ENCODE results near the gene RXRA.

The RXRA gene

DNA sequence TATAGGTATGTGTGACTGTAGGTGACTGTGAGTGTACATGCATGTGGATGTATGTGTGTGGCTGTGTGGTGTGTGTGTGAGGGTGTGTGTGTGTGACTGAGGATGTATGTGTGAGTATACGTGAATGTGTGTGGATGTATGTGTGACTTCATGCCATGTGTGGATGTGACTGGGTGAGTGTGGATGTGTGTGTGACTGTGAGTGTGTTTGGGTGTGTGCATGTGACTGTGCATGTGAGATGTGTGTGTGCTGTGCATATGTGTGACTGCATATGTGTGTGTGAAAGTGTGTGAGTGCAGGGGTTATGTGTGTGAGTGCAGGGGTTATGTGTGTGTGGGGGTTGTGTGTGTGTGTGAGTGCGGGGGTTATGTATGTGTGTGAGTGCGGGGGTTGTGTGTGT is 42.3 kb downstream of the RXRA start:
- DNase-seq (ENCODE audit: low spot score), result no peak

DNA sequence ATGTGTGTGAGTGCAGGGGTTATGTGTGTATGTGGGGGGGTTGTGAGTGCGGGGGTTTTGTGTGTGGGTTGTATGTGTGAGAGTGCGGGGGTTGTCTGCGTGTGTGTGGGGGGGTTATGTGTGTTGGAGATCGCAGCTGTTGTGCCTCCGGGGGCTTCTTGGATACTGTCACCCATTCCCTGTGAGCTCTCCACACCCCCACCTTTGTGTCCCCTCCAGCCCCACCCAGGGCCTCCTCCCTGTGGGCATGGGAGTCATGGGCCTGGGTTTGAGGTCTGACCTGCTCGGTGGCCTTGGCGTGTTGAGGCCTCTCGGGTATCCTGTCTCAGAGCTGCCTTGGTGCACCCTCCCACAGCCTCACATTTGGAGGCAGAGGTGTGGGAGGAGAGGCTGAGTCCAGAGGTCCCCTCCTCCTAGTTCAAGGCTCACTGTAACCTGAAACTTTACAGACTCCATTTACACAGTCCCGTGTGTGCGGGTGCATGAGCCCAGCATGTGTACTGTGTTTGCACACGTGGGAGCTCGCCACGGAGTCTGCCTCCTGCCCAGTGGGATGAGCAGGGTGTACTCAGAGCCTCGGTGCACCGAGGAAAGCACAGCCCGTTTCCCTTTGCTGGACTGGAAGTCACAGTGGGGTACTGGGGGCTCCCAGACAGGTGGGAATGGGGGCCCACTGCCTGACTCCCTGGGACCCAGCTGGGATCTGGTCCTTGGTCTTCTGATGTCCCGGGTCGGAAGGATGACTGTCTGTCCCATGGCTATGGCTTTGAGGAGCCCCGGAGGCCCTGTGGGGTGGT is 43.4 kb downstream of the RXRA start:
- DNase-seq (ENCODE audit: low spot score), result no peak

DNA sequence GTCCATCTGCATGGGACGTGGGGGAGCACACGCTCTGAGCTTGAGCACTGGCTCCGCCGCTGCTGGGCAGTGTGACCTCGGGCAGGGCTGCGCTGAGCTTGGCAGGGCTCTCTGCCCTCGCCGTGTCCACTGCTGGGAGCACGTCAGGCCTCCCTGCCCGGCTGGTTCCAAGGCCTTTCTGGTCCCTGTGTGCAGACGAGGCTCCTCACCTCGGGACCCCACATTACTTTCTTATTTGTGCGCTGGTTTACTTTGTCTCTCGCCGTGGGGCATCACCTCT is 43.9 kb downstream of the RXRA start:
- DNase-seq (ENCODE audit: low spot score), result no peak

- DNase-seq (ENCODE audit: low spot score), result no peak
These were observed 44.4 kb downstream of the RXRA start for GRCh38 chr9:134370638-134371037.

DNA sequence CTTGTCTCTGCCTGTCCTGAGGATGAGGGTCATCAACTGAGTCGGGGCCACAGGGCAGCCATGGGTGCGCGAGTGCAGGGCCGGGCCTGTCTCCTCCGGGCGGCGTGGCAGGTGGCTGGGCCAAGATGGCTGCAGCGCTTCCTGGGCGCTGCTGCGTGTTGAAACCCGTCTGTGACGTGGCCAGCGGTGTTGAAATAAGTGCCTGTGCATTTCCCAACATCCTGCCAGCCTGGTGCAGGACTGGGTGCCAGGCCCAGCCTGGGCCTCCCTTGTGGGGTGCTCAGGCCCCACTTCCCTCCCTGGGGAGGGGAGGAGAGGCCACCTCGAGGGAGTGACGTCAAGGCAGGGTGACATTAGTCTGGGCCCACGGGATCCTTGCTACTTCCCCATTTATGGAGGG is 45.5 kb downstream of the RXRA start:
- no peak for DNase-seq (ENCODE audit: low spot score)

GRCh38 chr9:134372581-134373267 is 46.5 kb downstream of the RXRA start:
- no peak for DNase-seq (ENCODE audit: low spot score)

DNA sequence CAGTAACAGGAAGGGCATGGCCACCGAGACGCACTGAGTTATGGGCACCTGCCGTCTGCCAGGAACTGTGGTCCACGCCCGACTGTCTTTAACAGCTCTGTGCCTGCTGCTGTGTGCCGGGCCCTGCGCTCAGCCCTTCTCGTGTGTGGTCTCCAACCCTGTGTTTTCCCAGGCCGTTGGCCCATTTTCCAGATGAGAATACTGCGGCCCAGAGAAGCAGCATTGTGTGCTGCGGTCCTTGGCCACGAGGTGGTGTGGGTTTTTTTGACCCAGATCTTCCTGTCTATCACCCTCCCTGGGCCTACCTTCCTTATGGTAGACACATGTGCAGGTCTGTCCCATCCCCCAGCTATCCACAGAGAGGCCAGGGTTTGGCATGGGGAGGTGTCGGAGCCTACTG is 47.0 kb downstream of the RXRA start:
- no peak for DNase-seq (ENCODE audit: low spot score)

DNA sequence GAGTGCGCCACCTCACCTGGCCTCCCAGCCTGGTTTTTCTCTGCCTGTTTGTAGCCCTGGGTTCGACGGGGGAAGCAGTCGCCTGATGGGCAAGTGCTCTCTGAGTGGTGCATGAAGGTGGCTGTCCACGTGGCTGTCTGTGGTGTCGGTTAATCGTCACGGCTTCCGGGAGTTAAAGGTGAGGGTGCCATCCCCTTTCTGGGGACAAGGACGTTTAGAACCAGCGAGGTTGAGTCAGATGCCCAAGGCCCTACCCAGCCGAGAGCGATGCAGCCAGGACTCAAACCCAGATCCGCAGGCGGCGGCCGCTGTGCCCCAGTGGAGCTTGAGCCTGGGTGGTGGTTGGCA is 47.7 kb downstream of the RXRA start:
- no peak for DNase-seq (ENCODE audit: low spot score)

DNA sequence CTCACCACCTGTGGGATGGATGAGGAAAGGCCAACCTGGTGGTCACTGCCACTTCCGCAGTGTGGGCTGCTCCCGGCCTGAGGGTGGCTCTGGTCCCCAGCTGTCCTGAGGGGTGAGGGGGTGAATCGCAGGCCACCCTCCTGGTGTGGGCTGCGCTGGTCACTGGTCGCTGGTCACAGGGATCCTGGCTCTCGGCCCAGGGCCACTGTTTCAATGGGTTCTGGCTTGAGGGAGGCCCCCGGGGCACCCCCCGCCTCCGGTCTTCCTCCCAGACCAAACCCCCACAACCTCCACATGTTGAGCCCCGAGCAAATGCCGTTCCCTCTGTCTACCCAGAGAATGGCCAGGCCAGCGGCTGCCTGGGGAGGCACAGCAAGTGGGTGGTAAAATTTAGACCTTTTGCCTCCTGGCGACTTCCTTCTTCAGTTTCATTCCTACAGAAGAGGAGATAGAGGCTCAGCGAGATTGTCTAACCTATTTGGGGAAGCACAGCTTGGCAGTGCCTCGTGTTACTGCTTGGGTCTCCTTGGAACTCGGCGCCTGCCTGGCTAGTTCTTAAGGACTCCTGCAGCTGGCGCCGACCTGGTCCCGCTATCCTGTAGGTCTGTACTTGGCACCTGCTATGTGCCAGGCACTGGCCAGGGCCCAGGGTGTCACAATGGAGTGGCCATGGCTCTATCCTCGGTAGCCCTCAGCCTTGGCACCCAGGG is 48.2 kb downstream of the RXRA start:
- no peak for DNase-seq (ENCODE audit: low spot score)

DNA sequence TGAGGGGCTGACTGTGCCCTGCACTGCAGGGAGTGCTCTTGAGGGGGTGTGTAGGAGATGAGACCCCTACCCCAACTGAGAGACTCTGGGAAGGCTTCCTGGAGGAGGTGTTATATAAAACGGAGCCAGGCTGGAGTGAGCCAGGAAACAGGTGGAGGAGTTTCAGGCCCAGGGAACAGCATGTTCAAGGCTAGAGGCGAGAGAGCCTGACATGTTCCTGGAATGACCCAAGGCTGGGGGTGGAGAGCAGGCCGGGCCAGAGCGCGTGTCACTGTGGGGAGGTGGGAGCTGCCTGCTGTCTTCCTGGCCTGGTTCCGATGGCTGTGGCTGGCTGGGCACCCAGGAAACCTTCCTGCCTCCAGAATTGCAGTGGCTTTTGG is 48.7 kb downstream of the RXRA start:
- no peak for DNase-seq (ENCODE audit: low spot score)

DNA sequence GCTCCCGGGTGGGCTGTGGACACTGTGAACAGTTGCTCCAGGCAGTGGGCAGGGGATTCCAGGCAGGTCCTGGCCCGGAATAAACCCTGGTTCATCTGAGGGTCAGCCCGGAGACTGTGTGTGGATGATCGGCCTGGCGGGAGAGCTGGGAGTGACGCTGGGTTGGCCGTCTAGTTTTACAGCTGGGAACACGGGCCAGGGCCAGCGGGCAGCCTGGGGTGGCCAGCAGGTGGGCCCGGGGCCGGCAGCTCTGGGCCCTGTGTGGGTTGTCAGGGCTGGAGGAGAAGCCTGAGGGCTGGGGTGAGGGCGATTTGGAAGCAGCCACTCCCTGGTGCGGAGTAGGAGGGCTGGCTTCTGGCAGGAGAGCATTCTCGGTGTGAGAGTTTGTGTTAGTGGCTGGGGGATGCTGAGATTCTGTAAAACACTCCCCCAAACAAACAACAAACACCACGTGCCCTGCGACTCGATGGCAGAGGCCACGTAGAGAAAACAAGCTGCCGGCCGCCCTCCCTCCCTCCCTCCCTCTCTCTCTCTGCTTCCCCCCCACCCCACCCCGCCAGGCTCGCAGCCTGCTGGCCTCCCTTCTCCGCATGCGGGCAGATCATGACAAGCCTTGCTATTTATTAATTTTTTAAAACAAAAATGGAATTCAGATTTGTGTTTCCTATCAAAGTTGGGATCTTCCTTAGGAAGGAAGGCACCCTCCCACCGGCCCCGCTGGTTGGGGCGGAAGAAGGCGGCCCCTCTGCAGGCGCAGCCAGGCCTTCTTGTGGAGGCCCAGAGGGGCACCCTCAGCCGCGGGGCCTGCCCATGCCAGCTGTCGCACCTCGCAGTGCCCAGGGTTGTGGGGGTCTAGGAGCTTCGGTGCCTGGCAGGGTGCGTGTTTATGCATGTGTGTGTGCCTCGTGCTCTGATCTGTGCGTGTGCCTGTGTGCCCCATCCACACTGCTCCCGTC is 49.5 kb downstream of the RXRA start:
- peak; percentile 79 for DNase-seq (ENCODE audit: low spot score)

- DNase-seq (ENCODE audit: low spot score), result no peak
These were observed 50.3 kb downstream of the RXRA start for GRCh38 chr9:134376386-134377142.

DNA sequence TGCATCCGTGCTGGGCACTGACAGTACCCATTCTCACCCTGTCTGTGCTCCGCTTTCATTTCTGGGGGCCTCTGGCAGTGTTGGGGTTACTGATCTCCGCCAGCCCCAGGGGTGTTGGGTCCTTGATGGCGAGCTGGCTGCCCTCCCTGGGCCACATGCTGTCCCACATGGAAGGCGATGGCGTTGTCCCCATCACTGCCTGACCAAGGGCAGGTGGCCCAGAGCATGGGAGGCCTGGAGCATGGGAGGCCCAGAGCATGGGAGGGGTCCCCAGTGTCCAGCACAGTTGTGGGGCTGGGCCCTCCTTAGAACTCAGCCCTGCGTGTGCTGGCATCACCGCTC is 50.9 kb downstream of the RXRA start:
- DNase-seq (ENCODE audit: low spot score), result no peak

DNA sequence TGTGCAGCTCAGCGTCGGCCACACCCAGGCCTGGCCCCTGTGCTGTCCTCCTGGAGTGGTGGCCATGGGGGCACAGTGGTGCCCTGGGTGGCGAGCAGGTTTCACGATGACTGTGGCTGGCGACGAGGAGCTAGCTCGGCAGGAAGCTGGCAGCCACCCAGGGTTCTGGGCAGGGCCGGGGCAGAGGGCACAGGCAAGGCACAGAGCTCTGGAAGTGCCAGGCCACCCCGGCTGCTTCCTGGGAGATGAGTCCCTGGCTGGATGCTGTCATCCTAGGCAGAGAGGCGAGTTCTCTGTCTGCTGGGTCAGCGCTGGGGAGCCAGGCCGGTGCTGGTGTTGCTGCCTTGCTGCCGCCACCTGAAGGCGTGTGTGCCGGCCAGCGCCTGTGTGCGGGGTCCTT is 51.7 kb downstream of the RXRA start:
- no peak for DNase-seq (ENCODE audit: low spot score)

DNA sequence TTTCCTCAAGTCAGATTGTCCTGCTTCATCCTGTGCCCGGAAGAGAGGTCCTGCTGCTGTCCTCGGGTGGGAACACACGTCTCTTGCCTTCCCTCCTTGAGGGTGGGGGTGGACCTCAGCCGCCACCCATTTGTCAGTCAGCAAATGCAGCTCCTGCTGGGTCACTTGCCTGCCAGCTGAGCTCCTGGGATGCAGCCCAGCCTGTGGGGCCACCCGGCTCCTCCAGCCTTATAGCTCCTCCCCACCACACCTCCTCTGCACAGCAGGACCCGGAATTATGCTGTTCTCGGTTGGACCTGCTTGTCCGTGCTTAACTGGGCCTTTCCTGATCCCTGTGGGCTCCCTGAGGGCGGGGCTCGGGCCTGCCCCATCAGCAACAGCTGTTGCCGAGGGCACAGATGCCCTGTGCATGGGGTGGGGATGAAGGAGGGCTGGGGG is 52.7 kb downstream of the RXRA start:
- DNase-seq (ENCODE audit: low spot score), result no peak

DNA sequence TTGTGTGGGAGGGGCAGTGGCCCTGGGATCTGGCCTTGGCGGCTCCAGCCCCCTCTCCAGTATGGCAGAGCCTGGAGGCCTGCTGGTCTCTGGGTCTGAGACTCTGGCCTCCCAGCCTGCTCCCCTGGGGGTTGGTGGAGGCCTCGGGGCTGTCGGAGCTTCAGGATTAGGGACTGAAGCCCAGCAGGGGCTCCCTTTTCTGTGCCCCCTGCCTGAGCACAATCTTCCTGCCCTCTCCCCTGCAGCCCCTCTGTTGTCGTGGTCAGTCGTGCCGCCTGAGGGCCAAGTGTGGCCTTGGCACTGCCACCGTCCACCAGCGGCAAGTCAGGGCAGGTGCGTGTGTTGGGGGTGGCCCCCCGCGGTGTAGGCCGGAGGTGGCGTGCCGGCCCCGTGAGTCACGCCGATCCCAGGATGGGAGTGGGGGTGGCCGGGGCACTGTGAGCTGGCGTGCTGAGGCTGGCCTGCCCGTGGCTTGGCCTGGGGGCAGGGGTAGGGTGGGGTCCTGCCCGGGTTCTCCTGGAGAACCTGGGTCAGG is 53.6 kb downstream of the RXRA start:
- DNase-seq (ENCODE audit: low spot score), result no peak

GRCh38 chr9:134380542-134381271 is 54.5 kb downstream of the RXRA start:
- DNase-seq (ENCODE audit: low spot score), result no peak

DNA sequence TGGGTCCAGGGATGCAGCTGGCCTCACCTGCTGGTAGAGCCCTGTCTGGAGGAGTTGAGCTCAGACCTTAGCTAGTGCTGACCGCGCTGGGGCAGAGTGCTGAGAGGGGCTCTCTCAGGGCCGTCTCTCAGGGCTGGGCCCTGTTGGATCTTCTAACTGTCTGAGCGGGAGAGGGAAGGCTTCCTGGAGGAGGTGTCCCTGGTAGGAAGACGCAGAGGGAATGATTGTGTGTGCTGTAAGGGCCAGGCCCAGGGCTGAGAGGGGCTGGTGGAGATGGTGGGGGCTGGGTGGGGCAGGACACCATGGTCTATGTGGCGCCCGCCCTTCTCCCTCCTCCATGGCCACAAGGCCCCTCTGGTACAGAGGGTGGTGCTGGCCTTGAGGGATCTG is 55.0 kb downstream of the RXRA start:
- DNase-seq (ENCODE audit: low spot score), result no peak

DNA sequence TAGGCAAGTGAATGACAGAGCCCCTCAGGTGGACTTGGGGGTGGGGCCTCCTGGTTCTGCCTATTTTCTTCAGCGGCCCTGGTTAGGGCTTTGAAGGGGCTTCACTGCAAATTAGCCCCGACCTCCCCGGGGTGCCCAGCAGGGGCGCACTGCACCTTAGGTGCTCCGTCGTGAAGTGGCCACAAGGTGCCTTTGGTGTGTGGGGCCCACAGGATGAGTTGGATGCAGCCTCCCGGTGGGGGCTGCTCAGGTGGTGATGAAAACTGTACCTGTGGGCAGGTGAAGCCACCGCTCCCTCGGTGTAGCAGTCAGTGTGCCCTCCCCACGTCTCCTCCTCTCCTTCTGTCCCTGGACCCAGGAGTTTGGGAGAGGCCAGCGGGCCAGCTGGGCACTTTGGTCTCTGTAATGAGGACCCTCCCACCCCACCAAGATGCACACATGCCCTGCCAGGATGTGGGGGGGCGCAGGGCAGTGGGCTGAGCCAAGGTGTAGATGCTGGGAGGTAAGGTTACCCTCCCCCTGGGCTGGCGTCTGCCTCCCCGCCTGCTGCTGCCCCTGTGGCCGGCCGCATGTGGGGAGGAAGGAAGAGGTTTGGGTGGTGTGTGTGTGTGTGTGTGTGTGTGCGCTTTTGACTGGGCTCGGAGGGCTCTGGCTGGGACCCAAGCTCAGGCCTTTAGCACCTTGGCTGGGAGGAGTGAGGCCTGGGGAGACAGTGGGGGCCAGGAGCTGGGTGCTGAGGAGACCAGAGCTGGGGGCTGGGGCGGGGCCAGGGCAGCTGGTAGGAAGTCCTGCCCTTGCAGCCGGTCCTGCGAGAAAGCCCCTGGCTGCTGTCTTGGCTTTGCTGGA is 55.6 kb downstream of the RXRA start:
- no peak for DNase-seq (ENCODE audit: low spot score)

- no peak for DNase-seq (ENCODE audit: low spot score)
These were observed 56.5 kb downstream of the RXRA start for GRCh38 chr9:134382733-134383132.
